LNCaP clone FGC (cell line): ENCODE data around the gene STKLD1.

ENCODE experiments used
- DNase-seq: peaks from one replicate; pipeline ENCODE4 v3.0.0-alpha.2; 2011; ENCODE audit warnings: low read depth
- H3K4me3 ChIP-seq: 2 replicates; pipeline ENCODE4 v1.5.1; 2011; ENCODE audit warnings: mild to moderate bottlenecking, low read depth, low read length, control low read depth
- TF ChIP-seq, protein P1 (sequence below): IDR thresholded peaks from 2 replicates; pipeline ENCODE4 v1.5.1; 2012; ENCODE audit warnings: mild to moderate bottlenecking; ENCODE audit not compliant: control insufficient read depth, insufficient read depth; ENCODE audit errors: extremely low read depth

Gene STKLD1

DNA sequence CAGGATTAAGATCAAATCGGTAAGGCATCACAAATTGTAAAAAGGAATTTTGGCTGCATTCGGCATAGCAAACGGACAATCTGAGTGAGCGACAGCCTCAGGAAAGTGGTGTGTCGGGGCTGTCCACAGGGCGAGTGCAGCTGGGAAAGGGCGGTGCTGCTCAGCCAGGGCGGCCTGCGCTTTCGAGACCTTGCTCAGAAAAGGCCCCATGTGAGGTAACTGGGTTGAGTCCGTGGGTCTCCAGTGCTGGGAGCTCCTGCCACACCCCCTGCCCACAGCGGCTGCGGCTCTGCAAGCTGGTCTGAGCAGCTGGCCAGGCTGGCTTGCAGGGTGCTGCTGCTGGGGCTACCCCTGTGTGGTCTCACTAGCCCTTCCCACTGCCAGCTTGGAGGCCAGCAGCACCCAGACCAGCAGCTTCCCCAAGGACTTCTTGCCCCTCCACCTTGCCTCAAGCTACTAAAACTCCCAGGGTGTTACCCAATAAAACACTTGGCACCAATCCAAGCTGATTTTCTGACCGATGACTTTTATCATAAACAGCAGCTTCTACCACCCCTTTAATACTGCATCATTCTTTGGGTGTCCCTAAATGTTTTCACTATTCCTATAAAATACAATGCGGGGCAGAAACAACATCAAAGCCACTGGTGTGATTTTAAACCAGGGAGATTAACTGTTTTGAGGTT lies 13.7 kb upstream of the STKLD1 start:
- TF ChIP-seq, protein P1, sequence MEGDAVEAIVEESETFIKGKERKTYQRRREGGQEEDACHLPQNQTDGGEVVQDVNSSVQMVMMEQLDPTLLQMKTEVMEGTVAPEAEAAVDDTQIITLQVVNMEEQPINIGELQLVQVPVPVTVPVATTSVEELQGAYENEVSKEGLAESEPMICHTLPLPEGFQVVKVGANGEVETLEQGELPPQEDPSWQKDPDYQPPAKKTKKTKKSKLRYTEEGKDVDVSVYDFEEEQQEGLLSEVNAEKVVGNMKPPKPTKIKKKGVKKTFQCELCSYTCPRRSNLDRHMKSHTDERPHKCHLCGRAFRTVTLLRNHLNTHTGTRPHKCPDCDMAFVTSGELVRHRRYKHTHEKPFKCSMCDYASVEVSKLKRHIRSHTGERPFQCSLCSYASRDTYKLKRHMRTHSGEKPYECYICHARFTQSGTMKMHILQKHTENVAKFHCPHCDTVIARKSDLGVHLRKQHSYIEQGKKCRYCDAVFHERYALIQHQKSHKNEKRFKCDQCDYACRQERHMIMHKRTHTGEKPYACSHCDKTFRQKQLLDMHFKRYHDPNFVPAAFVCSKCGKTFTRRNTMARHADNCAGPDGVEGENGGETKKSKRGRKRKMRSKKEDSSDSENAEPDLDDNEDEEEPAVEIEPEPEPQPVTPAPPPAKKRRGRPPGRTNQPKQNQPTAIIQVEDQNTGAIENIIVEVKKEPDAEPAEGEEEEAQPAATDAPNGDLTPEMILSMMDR = no peak
- no peak for DNase-seq
- H3K4me3 ChIP-seq = no peak overlapping the region

DNA sequence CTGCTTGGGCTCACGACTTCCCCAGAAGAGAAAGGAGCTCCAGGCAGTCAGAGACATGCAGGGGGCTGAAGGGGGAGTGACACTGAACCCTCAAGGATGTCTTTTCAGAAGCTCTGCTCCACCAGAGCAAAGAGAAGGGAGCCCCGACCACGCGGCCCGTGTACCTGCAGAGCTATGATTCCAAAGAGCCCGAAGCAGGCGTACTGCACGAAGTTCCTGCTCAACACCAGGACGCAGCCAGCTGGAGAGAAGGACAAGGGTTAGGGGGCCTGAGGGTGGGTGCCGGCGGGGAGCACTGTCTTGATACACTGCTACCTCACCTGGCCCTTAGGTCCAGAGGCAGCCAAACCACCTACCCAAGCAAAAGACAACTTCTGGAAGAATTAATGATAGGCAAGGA lies 9.7 kb upstream of the STKLD1 start:
- DNase-seq = no peak
- no peak overlapping the region for H3K4me3 ChIP-seq
- TF ChIP-seq, protein P1 = no peak

DNA sequence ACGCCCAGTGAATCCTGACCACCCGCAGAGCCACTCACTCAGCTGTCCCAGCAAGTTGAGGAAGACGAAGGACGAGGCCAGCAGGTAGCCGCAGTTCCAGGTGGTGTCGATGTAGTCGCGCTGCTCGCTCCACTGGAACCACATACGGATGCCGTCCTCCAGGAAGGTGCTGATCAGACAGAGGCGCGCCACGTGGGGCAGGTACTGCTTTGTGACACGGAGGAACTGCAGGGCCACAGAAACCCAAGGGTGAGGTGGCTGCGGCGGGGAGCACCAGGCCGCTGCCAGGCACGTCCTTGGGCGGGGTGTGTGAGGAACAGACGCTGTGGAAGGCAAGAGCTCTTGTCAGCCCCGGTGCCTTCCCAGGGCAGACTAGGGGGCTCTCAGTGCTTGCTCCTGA lies 8.9 kb upstream of the STKLD1 start:
- no peak for DNase-seq
- TF ChIP-seq, protein P1 = no peak
- no peak overlapping the region for H3K4me3 ChIP-seq

DNA sequence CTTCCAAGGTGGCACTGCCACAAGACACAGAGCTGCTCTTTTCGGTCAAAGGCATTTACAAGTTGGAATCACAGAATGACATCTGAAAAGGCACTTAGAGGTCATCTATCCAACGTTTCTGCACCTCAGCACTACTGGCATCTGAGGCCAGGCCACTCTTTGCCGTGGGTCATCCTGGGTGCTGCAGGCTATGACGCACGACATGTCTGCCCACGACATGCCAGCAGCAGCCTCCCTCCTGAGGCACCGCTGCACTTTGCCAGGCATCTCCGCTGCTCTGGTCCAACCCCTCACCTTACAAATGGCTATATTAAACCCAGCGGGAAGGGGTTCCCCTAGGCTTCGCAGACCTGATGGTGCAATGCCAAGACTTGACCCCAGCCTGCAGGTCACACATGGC lies 8.4 kb upstream of the STKLD1 start:
- DNase-seq = no peak

DNA sequence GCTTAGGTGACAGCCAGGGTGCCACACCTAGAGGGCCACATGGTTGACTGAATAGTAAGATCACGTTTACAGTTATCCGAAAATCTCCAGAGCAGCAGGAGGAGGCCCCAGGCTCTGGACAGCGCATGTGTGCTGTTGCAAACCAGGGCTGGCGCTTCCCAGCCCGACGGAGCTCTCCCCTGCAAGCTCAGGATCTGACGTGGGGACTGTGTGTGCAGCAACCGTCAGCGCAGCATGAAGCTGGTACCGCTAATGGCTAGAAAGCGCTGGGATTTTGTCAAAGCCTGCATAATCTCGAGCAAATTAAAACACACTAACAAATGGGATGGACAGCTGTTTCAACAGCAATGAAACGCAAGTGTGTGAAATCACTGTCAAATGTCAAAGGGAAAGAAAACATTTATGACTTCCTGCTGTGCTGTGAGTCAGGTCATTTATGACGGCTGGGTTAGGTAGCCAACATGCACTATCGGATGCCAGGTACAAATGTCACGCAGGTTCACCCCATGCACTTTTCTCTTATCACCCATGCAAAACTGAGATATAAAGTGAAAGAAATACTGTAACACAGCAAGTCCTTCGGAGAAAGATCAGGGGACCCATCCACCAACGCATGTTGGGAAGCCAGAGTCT lies 7.8 kb upstream of the STKLD1 start:
- H3K4me3 ChIP-seq = peak overlapping the region; percentile 3; the same call in 1 of the 2 replicates
- DNase-seq = peak; percentile 57
- TF ChIP-seq, protein P1 = no peak

More for the DNA sequence above, 8.4 kb upstream of the STKLD1 start:
- no peak overlapping the region for H3K4me3 ChIP-seq
- TF ChIP-seq, protein P1 = no peak

DNA sequence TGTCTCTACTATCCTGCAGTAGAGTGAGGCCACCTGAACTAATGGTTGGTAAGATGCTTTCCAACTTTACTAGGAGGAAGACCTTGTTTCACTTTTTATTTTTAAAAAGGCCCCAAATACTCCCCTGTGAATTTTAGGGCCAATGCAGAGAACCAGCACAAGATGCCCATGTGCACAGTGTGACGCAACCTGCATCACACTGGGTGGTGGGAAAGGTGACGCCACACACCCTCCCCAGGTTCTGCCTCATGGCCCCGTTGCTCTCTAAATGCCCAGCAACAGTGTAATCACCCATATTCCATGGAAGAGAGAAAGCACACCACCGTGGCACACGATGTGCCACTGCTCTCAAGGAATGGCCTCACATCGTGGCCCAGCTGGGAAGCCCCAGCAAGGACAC lies 6.7 kb upstream of the STKLD1 start:
- DNase-seq = no peak
- H3K4me3 ChIP-seq = no peak overlapping the region
- TF ChIP-seq, protein P1 = no peak
